ENCODE results near the gene C11orf91. TPM values are rescaled to one million over a fixed set of nuclear protein-coding genes. Genes with fewer than 3 reads are reported as not detected.
A peak's percentile ranks its signal among the peaks of the same experiment; 100 is the strongest.
"Not testable (repeated sequence)": the region's sequence is repeated elsewhere in the genome, so short reads cannot be mapped to it uniquely, and the experiment has no call there.

C11orf91 gene
- total RNA-seq, 3 donors from 2014 or later: not detected

DNA sequence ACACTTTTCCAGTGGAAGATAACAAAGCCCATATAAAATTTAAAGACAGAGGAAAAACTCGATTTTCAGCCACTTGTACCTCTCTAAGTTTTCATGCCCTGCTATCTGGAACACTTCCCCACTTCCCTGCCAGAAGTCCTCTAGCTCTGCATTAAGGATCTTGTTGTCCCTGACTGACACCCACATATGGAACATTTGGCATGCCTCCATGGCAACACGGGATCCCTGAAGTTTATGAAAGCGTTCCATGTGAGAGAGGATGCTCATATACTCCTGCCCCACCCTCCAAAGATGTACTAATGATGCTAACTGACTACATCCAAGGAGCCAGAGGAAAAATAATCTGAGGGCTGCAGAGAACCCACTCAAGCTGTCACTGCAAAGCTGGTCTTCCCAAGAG lies 8.8 kb upstream of the C11orf91 start:
- H3K27ac ChIP-seq: peak overlapping the region in 1 of 2 donors; percentile 15
- intact Hi-C loops (cut with DNase I; ENCODE audit: low total_unique reads): no loop called here
- TF ChIP-seq POLR2AphosphoS5 (IDR thresholded peaks at IDR 0.05) (no peak), POLR2A (IDR thresholded peaks at IDR 0.05) (no peak)
- TF ChIP-seq, protein P1, sequence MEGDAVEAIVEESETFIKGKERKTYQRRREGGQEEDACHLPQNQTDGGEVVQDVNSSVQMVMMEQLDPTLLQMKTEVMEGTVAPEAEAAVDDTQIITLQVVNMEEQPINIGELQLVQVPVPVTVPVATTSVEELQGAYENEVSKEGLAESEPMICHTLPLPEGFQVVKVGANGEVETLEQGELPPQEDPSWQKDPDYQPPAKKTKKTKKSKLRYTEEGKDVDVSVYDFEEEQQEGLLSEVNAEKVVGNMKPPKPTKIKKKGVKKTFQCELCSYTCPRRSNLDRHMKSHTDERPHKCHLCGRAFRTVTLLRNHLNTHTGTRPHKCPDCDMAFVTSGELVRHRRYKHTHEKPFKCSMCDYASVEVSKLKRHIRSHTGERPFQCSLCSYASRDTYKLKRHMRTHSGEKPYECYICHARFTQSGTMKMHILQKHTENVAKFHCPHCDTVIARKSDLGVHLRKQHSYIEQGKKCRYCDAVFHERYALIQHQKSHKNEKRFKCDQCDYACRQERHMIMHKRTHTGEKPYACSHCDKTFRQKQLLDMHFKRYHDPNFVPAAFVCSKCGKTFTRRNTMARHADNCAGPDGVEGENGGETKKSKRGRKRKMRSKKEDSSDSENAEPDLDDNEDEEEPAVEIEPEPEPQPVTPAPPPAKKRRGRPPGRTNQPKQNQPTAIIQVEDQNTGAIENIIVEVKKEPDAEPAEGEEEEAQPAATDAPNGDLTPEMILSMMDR (IDR thresholded peaks at IDR 0.05): no peak
- no peak for DNase-seq (ENCODE audit: low spot score in 2 of 2)
- H3K4me3 ChIP-seq: no peak overlapping the region
- no peaks in the 10 kb centered on the region for H3K9me3 ChIP-seq
- peaks cover 14% of the 10 kb centered on the region for H3K36me3 ChIP-seq
- peaks cover 3 to 15% of the 10 kb centered on the region in 2 donors for H3K4me1 ChIP-seq
- H3K27me3 ChIP-seq: no peaks in the 10 kb centered on the region

DNA sequence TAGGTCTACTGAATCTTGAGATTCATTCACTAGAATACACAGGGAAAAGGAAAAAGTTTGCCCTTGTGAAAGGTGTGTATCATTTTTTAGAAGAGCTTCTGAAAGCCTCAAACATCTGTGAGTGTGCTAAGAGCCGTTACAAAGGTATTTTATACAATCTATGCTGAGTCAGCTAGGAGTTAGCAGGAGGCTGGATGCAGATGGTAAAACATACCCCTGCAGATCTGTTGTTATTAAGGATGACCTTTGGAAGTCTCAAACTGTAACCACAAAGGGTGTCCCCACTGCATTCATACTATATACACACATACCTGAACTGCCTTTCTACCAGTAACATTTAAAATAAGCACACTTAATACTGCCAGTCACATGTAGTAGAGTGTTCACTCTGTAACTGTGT lies 8.4 kb upstream of the C11orf91 start:
- Histone ChIP-seq H3K36me3 (peaks cover 9% of the 10 kb centered on the region), H3K4me3 (no peak overlapping the region), H3K27me3 (no peaks in the 10 kb centered on the region), H3K9me3 (no peaks in the 10 kb centered on the region), H3K27ac (peak overlapping the region; percentile 15 to 18), H3K4me1 (peaks cover 3 to 20% of the 10 kb centered on the region in 2 donors)
- no peak for TF ChIP-seq POLR2AphosphoS5 (IDR thresholded peaks at IDR 0.05)
- intact Hi-C loops (cut with DNase I; ENCODE audit: low total_unique reads): no loop called here
- no peak for DNase-seq (ENCODE audit: low spot score in 2 of 2)

DNA sequence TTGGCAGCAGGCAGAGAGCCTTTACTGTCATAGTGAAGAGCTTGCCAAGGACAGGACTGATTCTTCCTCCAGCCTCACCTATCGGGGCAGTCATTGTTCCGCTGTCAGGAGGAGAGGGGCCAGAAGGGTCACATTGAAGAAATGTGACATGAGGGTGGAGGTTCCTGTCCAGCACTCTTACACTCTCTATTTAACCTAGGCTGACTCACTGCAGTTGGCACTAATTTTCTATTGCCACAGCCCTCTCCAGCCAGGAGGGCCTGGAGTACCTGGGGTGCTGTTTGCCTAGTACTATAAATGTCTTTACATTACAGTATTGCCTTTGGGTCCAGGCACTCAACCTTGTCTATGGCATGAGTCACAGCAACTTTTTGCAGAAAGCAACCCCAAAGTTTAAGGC lies 7.2 kb upstream of the C11orf91 start:
- H3K36me3 ChIP-seq; H3K9me3 ChIP-seq; DNase-seq (ENCODE audit: low spot score in 2 of 2); H3K4me3 ChIP-seq; intact Hi-C loops (cut with DNase I; ENCODE audit: low total_unique reads); H3K27me3 ChIP-seq: not testable (repeated sequence)
- peaks cover 3 to 23% of the 10 kb centered on the region in 2 donors for H3K4me1 ChIP-seq
- H3K27ac ChIP-seq: peak overlapping the region; percentile 88 to 89

DNA sequence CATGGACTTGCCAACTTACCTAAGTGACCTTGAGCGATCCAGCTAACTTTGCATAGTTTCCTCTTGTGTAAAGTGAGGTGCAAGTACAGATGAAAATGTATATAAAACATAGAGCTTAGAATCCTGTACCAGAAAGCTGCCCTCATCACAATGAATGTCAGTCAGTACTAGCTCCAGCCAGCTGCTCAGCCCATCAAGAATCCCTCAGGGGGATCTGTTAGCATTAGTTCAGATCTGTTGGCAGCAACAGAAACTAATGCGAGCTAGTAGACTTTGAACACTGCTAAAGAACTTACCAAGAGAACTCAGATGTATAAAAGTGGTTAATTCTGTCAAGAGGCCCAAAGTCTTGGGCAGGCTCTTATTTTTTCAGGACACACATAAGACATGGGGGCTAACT lies 6.3 kb upstream of the C11orf91 start:
- intact Hi-C loops (cut with DNase I; ENCODE audit: low total_unique reads): no loop called here
- Histone ChIP-seq H3K27me3 (no peaks in the 10 kb centered on the region), H3K36me3 (peaks cover 9% of the 10 kb centered on the region), H3K9me3 (no peaks in the 10 kb centered on the region), H3K27ac (peak overlapping the region; percentile 88 to 89), H3K4me3 (no peak overlapping the region), H3K4me1 (peaks cover 5 to 25% of the 10 kb centered on the region in 2 donors)
- no peak for DNase-seq (ENCODE audit: low spot score in 2 of 2)
- TF ChIP-seq, protein P1 (IDR thresholded peaks at IDR 0.05): no peak
- TF ChIP-seq POLR2A (IDR thresholded peaks at IDR 0.05) (no peak), POLR2AphosphoS5 (IDR thresholded peaks at IDR 0.05) (no peak)

DNA sequence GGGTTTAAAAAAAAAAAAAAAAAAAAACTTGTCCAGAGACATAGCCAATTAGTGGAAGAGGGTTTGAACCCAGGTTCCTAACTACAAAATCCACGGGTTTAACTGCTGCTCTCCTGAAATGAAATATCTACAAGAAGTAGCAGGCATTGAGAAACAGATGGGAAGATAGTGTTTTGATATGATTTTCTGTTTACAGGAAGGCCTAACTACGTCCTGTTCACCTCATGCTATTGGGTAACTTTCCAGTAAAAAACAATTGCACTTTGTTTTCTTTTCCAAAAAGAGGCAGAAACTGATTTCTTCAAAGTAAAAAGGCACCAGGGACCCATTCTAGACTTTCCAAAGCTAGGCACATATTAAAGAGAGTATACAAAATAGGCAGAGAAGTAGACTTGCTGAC lies 5.9 kb upstream of the C11orf91 start:
- Histone ChIP-seq H3K9me3 (no peaks in the 10 kb centered on the region), H3K4me1 (peaks cover 8 to 29% of the 10 kb centered on the region in 2 donors), H3K36me3 (peaks cover 9% of the 10 kb centered on the region), H3K4me3 (no peak overlapping the region), H3K27ac (peak overlapping the region; percentile 88 to 89), H3K27me3 (no peaks in the 10 kb centered on the region)
- intact Hi-C loops (cut with DNase I; ENCODE audit: low total_unique reads): no loop called here
- DNase-seq (ENCODE audit: low spot score in 2 of 2): no peak
- TF ChIP-seq POLR2AphosphoS5 (IDR thresholded peaks at IDR 0.05) (no peak), POLR2A (IDR thresholded peaks at IDR 0.05) (no peak)
- TF ChIP-seq, protein P1 (IDR thresholded peaks at IDR 0.05): no peak

DNA sequence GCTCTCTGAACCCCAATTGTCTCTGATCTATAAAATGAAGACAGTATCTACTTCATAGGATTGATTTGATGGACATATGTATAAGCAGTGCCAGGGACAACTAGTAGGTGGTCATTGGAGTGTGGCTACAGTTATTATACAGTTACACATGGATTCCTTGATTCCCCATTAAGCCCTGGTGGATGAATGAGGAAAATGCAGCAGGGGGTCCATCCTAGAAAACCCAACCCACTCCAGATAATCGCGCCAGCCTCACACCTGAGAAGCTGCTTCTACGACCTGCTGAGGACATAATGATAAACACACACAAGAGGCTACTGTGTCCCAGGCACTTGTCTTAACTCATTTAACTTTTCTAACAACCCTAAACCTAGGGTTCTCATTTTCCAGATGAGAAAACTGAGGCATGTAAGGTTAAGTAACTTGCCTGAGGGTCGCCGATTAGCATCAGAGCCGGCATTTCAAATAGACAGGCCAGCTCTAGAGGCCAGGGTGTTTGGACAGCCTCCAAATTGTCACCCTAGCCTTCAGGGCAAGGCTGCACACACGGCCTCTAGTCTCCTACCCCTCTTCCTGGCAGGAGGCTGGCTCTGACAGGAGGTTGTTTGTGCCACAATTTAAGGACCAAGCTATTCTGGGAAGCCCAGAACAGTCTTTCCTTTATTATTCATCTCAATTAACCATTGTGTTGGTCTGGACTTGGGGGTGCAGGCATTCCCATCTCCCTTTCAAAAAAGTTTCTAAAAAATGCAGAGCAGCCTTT lies 3.8 kb upstream of the C11orf91 start:
- no peak for DNase-seq (ENCODE audit: low spot score in 2 of 2)
- H3K9me3 ChIP-seq: no peaks in the 10 kb centered on the region
- H3K27ac ChIP-seq: peak overlapping the region; percentile 88 to 89
- intact Hi-C loops (cut with DNase I; ENCODE audit: low total_unique reads): no loop called here
- H3K27me3 ChIP-seq: no peaks in the 10 kb centered on the region
- no peak overlapping the region for H3K4me3 ChIP-seq
- peaks cover 2% of the 10 kb centered on the region for H3K36me3 ChIP-seq
- TF ChIP-seq, protein P1 (IDR thresholded peaks at IDR 0.05): no peak
- TF ChIP-seq POLR2A (IDR thresholded peaks at IDR 0.05): no peak
- H3K4me1 ChIP-seq: peaks cover 11 to 34% of the 10 kb centered on the region in 2 donors

All from breast epithelium (tissue), 4 donors.